ENCODE results near the gene FAM219A.

DNA sequence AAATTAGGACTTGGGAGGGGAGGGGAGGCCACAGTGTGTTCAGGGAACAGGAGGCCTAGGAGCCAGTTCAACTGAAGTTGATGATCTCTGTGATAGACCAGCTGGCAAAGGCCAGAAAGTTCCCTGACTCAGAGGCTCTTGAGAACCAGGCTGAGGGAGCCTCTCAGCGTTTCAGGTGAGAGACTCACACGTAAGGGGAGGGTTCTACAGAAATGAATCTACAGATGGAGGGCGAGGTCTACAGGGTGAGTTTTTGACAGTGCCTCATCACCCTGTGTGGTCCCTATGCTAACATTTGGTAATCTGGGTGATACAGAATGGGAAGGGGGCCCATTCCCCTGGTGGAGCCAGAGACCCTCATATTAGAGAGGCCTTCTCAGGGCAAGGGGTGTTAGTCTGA is 32.4 kb upstream of the FAM219A start:
- no peak for TF ChIP-seq POLR2A (IDR thresholded peaks at IDR 0.05)
- TF ChIP-seq, protein P1, sequence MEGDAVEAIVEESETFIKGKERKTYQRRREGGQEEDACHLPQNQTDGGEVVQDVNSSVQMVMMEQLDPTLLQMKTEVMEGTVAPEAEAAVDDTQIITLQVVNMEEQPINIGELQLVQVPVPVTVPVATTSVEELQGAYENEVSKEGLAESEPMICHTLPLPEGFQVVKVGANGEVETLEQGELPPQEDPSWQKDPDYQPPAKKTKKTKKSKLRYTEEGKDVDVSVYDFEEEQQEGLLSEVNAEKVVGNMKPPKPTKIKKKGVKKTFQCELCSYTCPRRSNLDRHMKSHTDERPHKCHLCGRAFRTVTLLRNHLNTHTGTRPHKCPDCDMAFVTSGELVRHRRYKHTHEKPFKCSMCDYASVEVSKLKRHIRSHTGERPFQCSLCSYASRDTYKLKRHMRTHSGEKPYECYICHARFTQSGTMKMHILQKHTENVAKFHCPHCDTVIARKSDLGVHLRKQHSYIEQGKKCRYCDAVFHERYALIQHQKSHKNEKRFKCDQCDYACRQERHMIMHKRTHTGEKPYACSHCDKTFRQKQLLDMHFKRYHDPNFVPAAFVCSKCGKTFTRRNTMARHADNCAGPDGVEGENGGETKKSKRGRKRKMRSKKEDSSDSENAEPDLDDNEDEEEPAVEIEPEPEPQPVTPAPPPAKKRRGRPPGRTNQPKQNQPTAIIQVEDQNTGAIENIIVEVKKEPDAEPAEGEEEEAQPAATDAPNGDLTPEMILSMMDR (IDR thresholded peaks at IDR 0.05) = no peak

Data from upper lobe of left lung (tissue), 4 donors.